Amygdala (tissue), 56 donors: ENCODE results near the gene SLC17A5.
"Not testable (repeated sequence)": the region's sequence is repeated elsewhere in the genome, so short reads cannot be mapped to it uniquely, and the experiment has no call there.

Experiments used
- DNase-seq, 56 donors: peaks; one replicate each; lab custom pipeline; 2025; lab: John Stamatoyannopoulos, UW

Gene SLC17A5

GRCh38 chr6:73624896-73625295, 28.9 kb downstream of the SLC17A5 start:
- DNase-seq: no peak

GRCh38 chr6:73623480-73623879, 30.3 kb downstream of the SLC17A5 start:
- DNase-seq: not testable (repeated sequence)

- DNase-seq: not testable (repeated sequence)
These were observed 35.7 kb downstream of the SLC17A5 start for GRCh38 chr6:73618082-73618481.

- no peak for DNase-seq
These were observed 39.0 kb downstream of the SLC17A5 start for GRCh38 chr6:73614802-73615201.

GRCh38 chr6:73613806-73614536, 39.8 kb downstream of the SLC17A5 start:
- DNase-seq: no peak

GRCh38 chr6:73612611-73613010, 41.2 kb downstream of the SLC17A5 start:
- no peak for DNase-seq

GRCh38 chr6:73610444-73611275, 43.1 kb downstream of the SLC17A5 start:
- DNase-seq: peak in 1 of 56 donors; percentile 13

- no peak for DNase-seq
These were observed 45.0 kb downstream of the SLC17A5 start for GRCh38 chr6:73608761-73609160.

- no peak for DNase-seq
These were observed 47.4 kb downstream of the SLC17A5 start for GRCh38 chr6:73606428-73606827.

- no peak for DNase-seq
These were observed 49.3 kb downstream of the SLC17A5 start for GRCh38 chr6:73604461-73604860.

- DNase-seq: no peak
These were observed 49.8 kb downstream of the SLC17A5 start for GRCh38 chr6:73604020-73604419.

- DNase-seq: peak in 1 of 56 donors; percentile 5
These were observed 67.3 kb downstream of the SLC17A5 start for GRCh38 chr6:73586416-73586974.

GRCh38 chr6:73585566-73586415, 68.0 kb downstream of the SLC17A5 start:
- DNase-seq: peak in 23 of 56 donors; percentile 2 to 53 (median 14)

- DNase-seq: no peak
These were observed 72.5 kb downstream of the SLC17A5 start for GRCh38 chr6:73581293-73581692.

GRCh38 chr6:73580247-73581149, 73.3 kb downstream of the SLC17A5 start:
- peak in 55 of 56 donors; percentile 16 to 88 (median 65) for DNase-seq

GRCh38 chr6:73579851-73580246, 73.9 kb downstream of the SLC17A5 start:
- DNase-seq: peak in 14 of 56 donors; percentile 1 to 72 (median 44)

GRCh38 chr6:73579389-73579788, 74.4 kb downstream of the SLC17A5 start:
- peak in 5 of 56 donors; percentile 6 to 43 (median 11) for DNase-seq

- no peak for DNase-seq
These were observed 76.1 kb downstream of the SLC17A5 start for GRCh38 chr6:73577676-73578075.

GRCh38 chr6:73572531-73572930, 81.3 kb downstream of the SLC17A5 start:
- not testable (repeated sequence) for DNase-seq
